GM23248 (cell line): ENCODE data around the gene ERVMER34-1. TPM values are rescaled to one million over a fixed set of nuclear protein-coding genes. Genes with fewer than 3 reads are reported as not detected.
A peak's percentile ranks its signal among the peaks of the same experiment; 100 is the strongest.

Experiments
- DNase-seq: peaks from one replicate; pipeline ENCODE4 v3.0.0-alpha.2; 2015
- H2AFZ ChIP-seq: fragments of 200-600 bp; sonication (generic); 2 replicates; pipeline ENCODE4 v1.6.1; 2016; ENCODE audit warnings: antibody characterized with exemption
- H3F3A ChIP-seq: fragments of 200-600 bp; sonication (generic); 2 replicates; pipeline ENCODE4 v1.6.1; 2016; ENCODE audit warnings: mild to moderate bottlenecking, antibody characterized with exemption, mixed run types; ENCODE audit not compliant: insufficient read depth
- H3K27ac ChIP-seq: fragments of 200-600 bp; sonication (generic); 2 replicates; pipeline ENCODE4 v1.5.1; 2016; ENCODE audit warnings: mild to moderate bottlenecking
- H3K27me3 ChIP-seq: fragments of 200-600 bp; sonication (generic); replicated peaks from 2 replicates; pipeline ENCODE4 v1.6.1; 2016; ENCODE audit warnings: mild to moderate bottlenecking; ENCODE audit not compliant: insufficient read depth
- H3K36me3 ChIP-seq: fragments of 200-600 bp; sonication (generic); 2 replicates; pipeline ENCODE4 v1.6.1; 2016; ENCODE audit warnings: low read depth, mild to moderate bottlenecking
- H3K4me1 ChIP-seq: fragments of 200-600 bp; sonication (generic); 2 replicates; pipeline ENCODE4 v1.6.1; 2016; ENCODE audit warnings: mild to moderate bottlenecking; ENCODE audit not compliant: insufficient read depth
- H3K4me2 ChIP-seq: fragments of 200-600 bp; sonication (generic); one replicate; pipeline ENCODE4 v1.6.1; 2016; ENCODE audit warnings: mild to moderate bottlenecking; ENCODE audit not compliant: unreplicated experiment
- H3K4me3 ChIP-seq: fragments of 200-600 bp; sonication (generic); 2 replicates; pipeline ENCODE4 v1.5.1; 2016; ENCODE audit warnings: mild to moderate bottlenecking
- H3K79me2 ChIP-seq: fragments of 200-600 bp; sonication (generic); 2 replicates; pipeline ENCODE4 v1.6.1; 2016; ENCODE audit warnings: mild to moderate bottlenecking; ENCODE audit not compliant: insufficient read depth
- H3K9ac ChIP-seq: fragments of 200-600 bp; sonication (generic); 2 replicates; pipeline ENCODE4 v1.6.1; 2016; ENCODE audit warnings: mild to moderate bottlenecking
- H3K9me2 ChIP-seq: fragments of 200-600 bp; sonication (generic); 2 replicates; pipeline ENCODE4 v1.6.1; 2016; ENCODE audit warnings: mixed run types, mild to moderate bottlenecking, moderate library complexity; ENCODE audit not compliant: insufficient read depth
- H3K9me3 ChIP-seq: fragments of 200-600 bp; sonication (generic); one replicate; pipeline ENCODE4 v1.6.1; 2017; ENCODE audit warnings: low read depth
- H4K20me1 ChIP-seq: fragments of 200-600 bp; sonication (generic); 2 replicates; pipeline ENCODE4 v1.6.0; 2016; ENCODE audit not compliant: insufficient read depth
- EZH2 ChIP-seq: fragments of 200-600 bp; sonication (generic); IDR thresholded peaks from 2 replicates; pipeline ENCODE4 v1.6.1; 2018; ENCODE audit warnings: antibody characterized with exemption, mild to moderate bottlenecking; ENCODE audit not compliant: insufficient read depth, poor library complexity, severe bottlenecking
- EZH2phosphoT487 ChIP-seq: fragments of 200-600 bp; sonication (generic); IDR thresholded peaks from 2 replicates; pipeline ENCODE4 v1.6.1; 2018; ENCODE audit warnings: antibody characterized with exemption, moderate library complexity, mild to moderate bottlenecking, low read depth; ENCODE audit not compliant: insufficient read depth
- WGBS, 2 experiments: methylation state at CpG; one replicate each; pipeline ENCODE4 v1.1.6; 2015 to 2017; ENCODE audit warnings: low lambda C conversion rate in 2 of 2, low coverage in 1 of 2; ENCODE audit errors: missing lambda C conversion rate in 2 of 2; 5-methylcytosine and 5-hydroxymethylcytosine counted together
- in situ Hi-C: fragments of 300-500 bp; cut with MboI; formaldehyde crosslinking; loops from 2 replicates; pipeline ENCODE4 v1.15.0; 2020
- polyA plus RNA-seq: library from polyadenylated mRNA; unstranded; fragments of >200 nt; fragmentation: Nextera tagmentation; extraction: Ambion mirVana; gene quantifications from 2 replicates; pipeline ENCODE4 v1.2.1, GENCODE V29; 2016
- total RNA-seq: library from RNA; depleted of rRNA; stranded (reverse); fragments of >200 nt; shearing (Covaris generic); gene quantifications from 2 replicates; pipeline ENCODE4 v1.2.3, GENCODE V29; 2014

The ERVMER34-1 gene
- total and polyA plus RNA-seq, 2 experiments from 2014 or later = not detected

DNA sequence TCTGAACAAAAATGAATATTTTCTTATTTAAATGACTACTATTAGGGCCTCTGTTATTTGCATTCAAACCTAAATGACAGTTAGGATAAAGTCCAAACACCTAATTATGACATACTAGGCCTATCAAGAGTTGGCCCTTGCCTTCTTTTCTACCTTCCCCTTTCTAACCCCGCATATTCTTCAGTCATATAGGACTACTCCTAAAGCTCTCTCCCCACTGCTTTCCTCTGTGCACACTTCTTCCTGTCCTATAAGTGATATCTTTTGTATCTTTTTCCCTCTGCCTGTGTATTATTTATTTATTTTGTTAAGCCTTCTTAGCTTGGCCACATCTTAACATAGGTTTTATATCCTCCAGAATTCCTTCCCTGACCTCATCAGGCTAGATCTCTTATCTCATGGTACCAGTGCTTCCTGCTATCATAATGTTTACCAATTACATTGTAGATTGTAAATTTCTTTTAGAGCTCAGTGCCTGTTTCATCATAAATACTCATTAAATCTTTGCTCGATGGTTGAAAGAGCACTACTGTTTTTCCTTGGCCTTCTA, 22.5 kb downstream of the ERVMER34-1 start:
- no peaks in the 10 kb centered on the region for H3K9me3 ChIP-seq
- H3F3A ChIP-seq = no peaks in the 10 kb centered on the region
- TF ChIP-seq EZH2 (no peak), EZH2phosphoT487 (no peak)
- in situ Hi-C loops = no loop called here
- no peak overlapping the region for H3K9ac ChIP-seq
- no peaks in the 10 kb centered on the region for H3K9me2 ChIP-seq
- H3K4me1 ChIP-seq = no peaks in the 10 kb centered on the region
- H3K27ac ChIP-seq = no peak overlapping the region
- H3K4me3 ChIP-seq = no peak overlapping the region
- H3K4me2 ChIP-seq = no peak overlapping the region
- H3K79me2 ChIP-seq = no peaks in the 10 kb centered on the region
- DNase-seq = no peak
- H3K36me3 ChIP-seq = no peaks in the 10 kb centered on the region
- H4K20me1 ChIP-seq = no peaks in the 10 kb centered on the region
- no peak overlapping the region for H2AFZ ChIP-seq
- WGBS, 2 experiments = 92 to 97% methylated on average over 2 of the region's 2 CpGs
- no peaks in the 10 kb centered on the region for H3K27me3 ChIP-seq

- Histone ChIP-seq H3K36me3 (no peaks in the 10 kb centered on the region), H3K9me2 (no peaks in the 10 kb centered on the region), H3K4me1 (0 out of 2 replicates have a peak, but pooled peaks cover 5% of the 10 kb centered on the region), H3K27me3 (no peaks in the 10 kb centered on the region), H3K27ac (no peak overlapping the region), H2AFZ (no peak overlapping the region), H3K79me2 (no peaks in the 10 kb centered on the region), H3F3A (no peaks in the 10 kb centered on the region), H3K4me3 (no peak overlapping the region), H3K9me3 (no peaks in the 10 kb centered on the region), H3K9ac (no peak overlapping the region), H4K20me1 (no peaks in the 10 kb centered on the region), H3K4me2 (no peak overlapping the region)
- 50 to 51% methylated on average over 3 of the region's 3 CpGs for WGBS, 2 experiments
- no peak for TF ChIP-seq EZH2phosphoT487
- TF ChIP-seq EZH2 = no peak
- DNase-seq = peak; percentile 20
- in situ Hi-C loops = no loop called here
Measured at GRCh38 chr4:52726826-52727580, 24.2 kb downstream of the ERVMER34-1 start.

DNA sequence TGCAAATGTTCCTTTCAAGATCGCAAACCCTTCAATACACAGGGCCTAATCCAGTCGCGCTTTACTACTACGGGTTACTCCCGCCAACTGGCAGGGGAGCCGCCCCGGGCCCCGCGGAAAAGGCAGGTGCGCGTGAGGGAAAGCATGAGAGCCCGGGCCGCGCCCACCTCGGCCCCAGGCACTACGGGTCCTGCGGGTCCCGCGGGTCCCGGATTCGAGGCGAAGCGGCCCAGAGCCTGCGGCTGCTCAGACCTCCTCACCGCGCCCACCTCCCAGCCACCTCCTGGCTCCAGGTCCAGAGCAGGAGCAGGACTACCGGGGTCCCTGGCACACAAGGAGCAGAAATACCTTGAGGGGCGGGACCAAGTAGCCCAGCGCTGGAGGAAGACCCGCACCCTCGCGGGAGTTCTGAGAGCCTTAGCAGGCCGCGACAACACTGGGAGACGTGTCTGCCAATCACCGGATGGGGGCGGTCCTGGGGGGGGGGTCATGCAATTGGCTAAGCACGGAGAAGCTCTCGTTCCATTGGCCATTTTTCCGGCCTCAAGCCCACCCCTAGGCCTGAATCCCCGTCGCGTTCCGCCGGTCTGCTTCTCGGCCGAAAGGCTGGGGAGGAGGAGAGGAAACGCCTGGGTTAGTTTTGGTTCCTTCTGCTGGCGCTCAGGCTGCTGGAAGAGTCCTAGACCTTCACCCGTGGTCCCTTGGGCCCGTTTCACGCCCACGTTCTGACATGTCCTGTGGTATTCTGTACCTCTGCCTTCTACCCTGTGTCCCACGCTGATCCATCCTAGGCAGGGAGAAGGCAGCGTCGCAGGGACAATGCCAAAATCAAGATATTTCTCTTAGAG, 29.0 kb downstream of the ERVMER34-1 start:
- H3K9me3 ChIP-seq = no peaks in the 10 kb centered on the region
- DNase-seq = peak; percentile 98
- H3K4me2 ChIP-seq = peak overlapping the region; percentile 94
- H4K20me1 ChIP-seq = no peaks in the 10 kb centered on the region
- TF ChIP-seq EZH2phosphoT487 (no peak), EZH2 (no peak)
- peak overlapping the region; percentile 85 for H3K9ac ChIP-seq
- peak overlapping the region; percentile 86 for H3K4me3 ChIP-seq
- 0 out of 2 replicates have a peak, but pooled peaks cover 5% of the 10 kb centered on the region for H3K4me1 ChIP-seq
- H2AFZ ChIP-seq = peak overlapping the region; percentile 97
- no peaks in the 10 kb centered on the region for H3K9me2 ChIP-seq
- H3K27me3 ChIP-seq = no peaks in the 10 kb centered on the region
- in situ Hi-C loops = no loop called here
- no peaks in the 10 kb centered on the region for H3K79me2 ChIP-seq
- peaks cover 19% of the 10 kb centered on the region for H3F3A ChIP-seq
- no peaks in the 10 kb centered on the region for H3K36me3 ChIP-seq
- peak overlapping the region; percentile 61 for H3K27ac ChIP-seq
- 1% methylated on average over 52 of the region's 56 CpGs for WGBS, 2 experiments

- in situ Hi-C loops = no loop called here
- Histone ChIP-seq H3K4me3 (no peak overlapping the region), H3K9ac (no peak overlapping the region), H3K4me2 (no peak overlapping the region), H3K4me1 (0 out of 2 replicates have a peak, but pooled peaks cover 5% of the 10 kb centered on the region), H3K9me2 (no peaks in the 10 kb centered on the region), H3K79me2 (0 out of 2 replicates have a peak, but pooled peaks cover under 1% of the 10 kb centered on the region), H3F3A (peaks cover 42% of the 10 kb centered on the region), H3K36me3 (peaks cover 24% of the 10 kb centered on the region), H3K9me3 (no peaks in the 10 kb centered on the region), H3K27ac (no peak overlapping the region), H2AFZ (no peak overlapping the region), H4K20me1 (no peaks in the 10 kb centered on the region), H3K27me3 (no peaks in the 10 kb centered on the region)
- 80 to 87% methylated on average over 3 of the region's 3 CpGs for WGBS, 2 experiments
- peak; percentile 13 for DNase-seq
- no peak for TF ChIP-seq EZH2
- no peak for TF ChIP-seq EZH2phosphoT487
Measured at GRCh38 chr4:52718123-52718522, 33.1 kb downstream of the ERVMER34-1 start.
